ENCODE results near the gene OPTN. TPM values are rescaled to one million over a fixed set of nuclear protein-coding genes. Genes with fewer than 3 reads are reported as not detected.
"Not testable (repeated sequence)": the region's sequence is repeated elsewhere in the genome, so short reads cannot be mapped to it uniquely, and the experiment has no call there.

Gene OPTN
- total and polyA plus RNA-seq, 7 experiments from 2014 or later = 34.3 to 146 (median 59.6) TPM

GRCh38 chr10:13094082-13094481, 5.9 kb upstream of the OPTN start:
- POLR2A ChIA-PET; H3K4me3 Mint-ChIP-seq; CTCF ChIA-PET; H3K36me3 Mint-ChIP-seq; ATAC-seq; H3K9me3 ChIP-seq (ENCODE audit: control insufficient read depth in 2 of 3, low read length in 3 of 3); H3K27ac ChIP-seq (ENCODE audit: low read depth, low read length); H3K27me3 ChIP-seq (ENCODE audit: control insufficient read depth in 2 of 2, insufficient read depth in 2 of 2, low read length in 2 of 2); H3K4me1 ChIP-seq (ENCODE audit: control insufficient read depth in 2 of 2, insufficient read depth in 2 of 2, low read length in 2 of 2); H3K36me3 ChIP-seq (ENCODE audit: control insufficient read depth in 2 of 3, insufficient read depth in 3 of 3, low read length in 3 of 3); H3K4me3 ChIP-seq (ENCODE audit: low read length); H3K27me3 Mint-ChIP-seq; H3K9me3 Mint-ChIP-seq; DNase-seq; H3K27ac Mint-ChIP-seq: not testable (repeated sequence)
- peaks cover 6 to 14% (median 8%) of the 10 kb centered on the region in 7 donors for H3K4me1 Mint-ChIP-seq
- intact Hi-C loops (cut with micrococcal nuclease) = loop anchor here in 1 of 2 donors (10.0 kb wide), 2 partner anchors 491 to 829 kb away; partner anchors contain the start of gene PRPF18

- peak overlapping the region in 1 of 9 donors; percentile 2 for H3K27ac Mint-ChIP-seq
Observed at GRCh38 chr10:13095094-13095493, 4.9 kb upstream of the OPTN start.

GRCh38 chr10:13095929-13096328, 4.0 kb upstream of the OPTN start:
- no peak overlapping the region for H3K4me3 ChIP-seq (ENCODE audit: low read length)
- intact Hi-C loops (cut with micrococcal nuclease) = loop anchor here (5.0 to 10.0 kb wide), 5 partner anchors 194 to 831 kb away; partner anchors contain the start of genes PRPF18 (in 1 of the 2) and SEPHS1 (in 1 of the 2)
- no peak for DNase-seq
- peaks cover 0 to 8% (median 5%) of the 10 kb centered on the region in 5 donors for H3K36me3 Mint-ChIP-seq
- H3K27me3 ChIP-seq (ENCODE audit: control insufficient read depth in 2 of 2, insufficient read depth in 2 of 2, low read length in 2 of 2) = no peaks in the 10 kb centered on the region
- H3K9me3 Mint-ChIP-seq = peaks cover 0 to 3% (median 0%) of the 10 kb centered on the region in 11 donors
- H3K27me3 Mint-ChIP-seq = peaks cover 0 to 4% (median 0%) of the 10 kb centered on the region in 5 donors
- no peak overlapping the region for H3K4me3 Mint-ChIP-seq
- no peaks in the 10 kb centered on the region for H3K4me1 ChIP-seq (ENCODE audit: control insufficient read depth in 2 of 2, insufficient read depth in 2 of 2, low read length in 2 of 2)
- CTCF ChIA-PET = no interaction called here
- POLR2A ChIA-PET = no interaction called here
- no peak for ATAC-seq
- no peaks in the 10 kb centered on the region for H3K36me3 ChIP-seq (ENCODE audit: control insufficient read depth in 2 of 3, insufficient read depth in 3 of 3, low read length in 3 of 3)
- H3K4me1 Mint-ChIP-seq = peaks cover 11 to 22% (median 17%) of the 10 kb centered on the region in 7 donors
- H3K9me3 ChIP-seq (ENCODE audit: control insufficient read depth in 2 of 3, low read length in 3 of 3) = no peaks in the 10 kb centered on the region
- H3K27ac Mint-ChIP-seq = no peak overlapping the region
- H3K27ac ChIP-seq (ENCODE audit: low read depth, low read length) = no peak overlapping the region

More at GRCh38 chr10:13095094-13095493, 4.9 kb upstream of the OPTN start:
- ChIA-PET CTCF (interaction anchor here (0.9 kb wide), 1 partner anchor 207 kb away, joined by 3 read pairs; no protein-coding TSS in a partner anchor), POLR2A (no interaction called here)
- H3K9me3 Mint-ChIP-seq = peaks cover 0 to 3% (median 0%) of the 10 kb centered on the region in 11 donors
- peaks cover 6 to 17% (median 12%) of the 10 kb centered on the region in 7 donors for H3K4me1 Mint-ChIP-seq
- peaks cover 0 to 8% (median 0%) of the 10 kb centered on the region in 5 donors for H3K36me3 Mint-ChIP-seq
- no peaks in the 10 kb centered on the region for H3K27me3 ChIP-seq (ENCODE audit: control insufficient read depth in 2 of 2, insufficient read depth in 2 of 2, low read length in 2 of 2)
- peaks cover 0 to 4% (median 0%) of the 10 kb centered on the region in 5 donors for H3K27me3 Mint-ChIP-seq
- intact Hi-C loops (cut with micrococcal nuclease) = loop anchor here (5.0 to 10.0 kb wide), 5 partner anchors 193 to 830 kb away; partner anchors contain the start of genes PRPF18 (in 1 of the 2) and SEPHS1 (in 1 of the 2)
- DNase-seq (no peak), ATAC-seq (no peak)
- H3K4me3 ChIP-seq (ENCODE audit: low read length) = no peak overlapping the region
- no peaks in the 10 kb centered on the region for H3K9me3 ChIP-seq (ENCODE audit: control insufficient read depth in 2 of 3, low read length in 3 of 3)
- no peak overlapping the region for H3K4me3 Mint-ChIP-seq
- no peaks in the 10 kb centered on the region for H3K4me1 ChIP-seq (ENCODE audit: control insufficient read depth in 2 of 2, insufficient read depth in 2 of 2, low read length in 2 of 2)
- H3K27ac ChIP-seq (ENCODE audit: low read depth, low read length) = no peak overlapping the region
- no peaks in the 10 kb centered on the region for H3K36me3 ChIP-seq (ENCODE audit: control insufficient read depth in 2 of 3, insufficient read depth in 3 of 3, low read length in 3 of 3)

DNA sequence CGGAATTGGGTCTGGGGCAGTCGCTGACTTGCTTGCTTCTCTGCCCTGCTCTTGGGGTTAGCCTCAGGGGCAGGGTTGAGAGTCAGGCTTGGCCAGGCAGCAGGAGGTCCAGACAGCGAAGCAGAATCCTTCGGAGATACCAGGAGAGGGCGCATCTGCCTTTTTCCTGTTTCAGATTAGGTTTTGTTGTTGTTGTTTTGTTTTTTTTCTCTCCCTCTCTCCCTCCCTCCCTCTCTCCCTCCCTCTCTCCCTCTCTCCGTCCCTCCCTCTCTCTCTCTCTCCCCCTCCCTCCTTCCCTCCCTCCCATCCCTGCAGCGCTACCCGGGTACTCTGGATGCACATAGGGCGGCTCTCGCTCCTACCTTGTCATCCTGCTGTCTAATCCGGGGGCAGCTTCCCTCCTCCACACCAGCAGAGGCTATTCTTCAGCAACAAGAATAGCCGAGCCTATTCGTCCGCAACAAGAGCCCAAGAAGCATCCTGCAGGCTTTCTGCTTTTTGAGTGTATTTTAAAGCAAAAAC, 758 bp upstream of the OPTN start:
- CTCF ChIA-PET = interaction anchor here (0.7 to 1.2 kb wide), 8 partner anchors 9 to 443 kb away, joined by 3 to 9 read pairs (median 3); partner anchors contain the start of gene MCM10
- no peaks in the 10 kb centered on the region for H3K9me3 Mint-ChIP-seq
- Histone ChIP-seq H3K4me1 (ENCODE audit: control insufficient read depth in 2 of 2, insufficient read depth in 2 of 2, low read length in 2 of 2) (peaks cover 6 to 17% of the 10 kb centered on the region in 2 donors), H3K36me3 (ENCODE audit: control insufficient read depth in 2 of 3, insufficient read depth in 3 of 3, low read length in 3 of 3) (no peaks in the 10 kb centered on the region), H3K9me3 (ENCODE audit: control insufficient read depth in 2 of 3, low read length in 3 of 3) (no peaks in the 10 kb centered on the region), H3K27ac (ENCODE audit: low read depth, low read length) (peak overlapping the region; percentile 92), H3K27me3 (ENCODE audit: control insufficient read depth in 2 of 2, insufficient read depth in 2 of 2, low read length in 2 of 2) (no peaks in the 10 kb centered on the region), H3K4me3 (ENCODE audit: low read length) (peak overlapping the region; percentile 82)
- H3K27ac Mint-ChIP-seq = peak overlapping the region; percentile 87 to 98 (median 94)
- H3K4me3 Mint-ChIP-seq = peak overlapping the region; percentile 83 to 97 (median 96)
- DNase-seq (peak in 8 of 9 donors; percentile 13 to 46 (median 34)), ATAC-seq (peak; percentile 49)
- intact Hi-C loops (cut with micrococcal nuclease) = loop anchor here (1.0 to 10.0 kb wide), 14 partner anchors 62 to 968 kb away; partner anchors contain the start of genes MCM10 (in 2 of the 2), SEPHS1 (in 2 of the 2) and PRPF18 (in 1 of the 2)
- no peaks in the 10 kb centered on the region for H3K27me3 Mint-ChIP-seq
- peaks cover 23 to 47% (median 44%) of the 10 kb centered on the region in 7 donors for H3K4me1 Mint-ChIP-seq
- peaks cover 0 to 18% (median 3%) of the 10 kb centered on the region in 5 donors for H3K36me3 Mint-ChIP-seq
- POLR2A ChIA-PET = interaction anchor here (0.6 to 2.4 kb wide), 7 partner anchors 9 to 1551 kb away, joined by 3 to 11 read pairs (median 5); no protein-coding TSS in a partner anchor

GRCh38 chr10:13100349-13101294, 659 bp downstream of the OPTN start:
- peaks cover 29 to 59% (median 56%) of the 10 kb centered on the region in 7 donors for H3K4me1 Mint-ChIP-seq
- Histone ChIP-seq H3K4me1 (ENCODE audit: control insufficient read depth in 2 of 2, insufficient read depth in 2 of 2, low read length in 2 of 2) (peaks cover 11 to 29% of the 10 kb centered on the region in 2 donors), H3K36me3 (ENCODE audit: control insufficient read depth in 2 of 3, insufficient read depth in 3 of 3, low read length in 3 of 3) (no peaks in the 10 kb centered on the region), H3K9me3 (ENCODE audit: control insufficient read depth in 2 of 3, low read length in 3 of 3) (no peaks in the 10 kb centered on the region), H3K27ac (ENCODE audit: low read depth, low read length) (peak overlapping the region; percentile 92), H3K4me3 (ENCODE audit: low read length) (peak overlapping the region; percentile 82), H3K27me3 (ENCODE audit: control insufficient read depth in 2 of 2, insufficient read depth in 2 of 2, low read length in 2 of 2) (no peaks in the 10 kb centered on the region)
- H3K27me3 Mint-ChIP-seq = no peaks in the 10 kb centered on the region
- DNase-seq (peak in 7 of 9 donors; percentile 20 to 43 (median 26)), ATAC-seq (peak; percentile 19)
- intact Hi-C loops (cut with micrococcal nuclease) = loop anchor here (1.0 to 10.0 kb wide), 6 partner anchors 8 to 1057 kb away; no protein-coding TSS in a partner anchor
- H3K27ac Mint-ChIP-seq = peak overlapping the region; percentile 87 to 96 (median 88)
- H3K36me3 Mint-ChIP-seq = peaks cover 0 to 25% (median 3%) of the 10 kb centered on the region in 5 donors
- ChIA-PET CTCF (interaction anchor here (1.0 to 1.2 kb wide), 3 partner anchors 8 to 44 kb away, joined by 3 to 9 read pairs (median 4); no protein-coding TSS in a partner anchor), POLR2A (interaction anchor here (0.6 to 2.4 kb wide), 4 partner anchors 8 to 1131 kb away, joined by 4 to 11 read pairs (median 4); no protein-coding TSS in a partner anchor)
- no peaks in the 10 kb centered on the region for H3K9me3 Mint-ChIP-seq
- H3K4me3 Mint-ChIP-seq = peak overlapping the region; percentile 83 to 97 (median 90)

Data from naive thymus-derived CD4-positive, alpha-beta T cell (primary cell).